Mesothelial cell of epicardium (in vitro differentiated cells): ENCODE measurements around the gene ARHGAP22. TPM values are rescaled to one million over a fixed set of nuclear protein-coding genes. Genes with fewer than 3 reads are reported as not detected.

Experiments
- DNase-seq, 2 experiments: peaks; one replicate each; pipeline ENCODE4 v3.0.0; 2021; ENCODE audit warnings: low spot score in 2 of 2; ENCODE audit not compliant: unreplicated experiment in 2 of 2
- H3K27ac Mint-ChIP-seq: 2 replicates; pipeline ENCODE4 v1.8.0; 2021; ENCODE audit warnings: mixed read lengths
- H3K27me3 Mint-ChIP-seq: 2 replicates; pipeline ENCODE4 v1.8.0; 2021; ENCODE audit warnings: low read depth, mixed read lengths
- H3K36me3 Mint-ChIP-seq: 2 replicates; pipeline ENCODE4 v1.8.0; 2021; ENCODE audit warnings: mixed read lengths
- H3K4me1 Mint-ChIP-seq: 2 replicates; pipeline ENCODE4 v1.8.0; 2021; ENCODE audit warnings: mixed read lengths
- H3K4me3 Mint-ChIP-seq: 2 replicates; pipeline ENCODE4 v1.8.0; 2021; ENCODE audit warnings: mild to moderate bottlenecking, moderate library complexity, mixed read lengths
- H3K9me3 Mint-ChIP-seq: 2 replicates; pipeline ENCODE4 v1.8.0; 2021; ENCODE audit warnings: mixed read lengths
- CTCF ChIP-seq: fragments of 200-600 bp; sonication (generic); IDR thresholded peaks from one replicate; pipeline ENCODE4 v1.5.0; 2021; ENCODE audit warnings: antibody characterized with exemption; ENCODE audit not compliant: unreplicated experiment
- total RNA-seq: library from RNA; stranded (reverse); gene quantifications from 3 replicates; pipeline ENCODE4 v1.2.1, GENCODE V29; 2021

Gene ARHGAP22
- total RNA-seq, 1 donor from 2014 or later, result 2.9 TPM

GRCh38 chr10:48494611-48495010, 110.3 kb downstream of the ARHGAP22 start:
- H3K9me3 Mint-ChIP-seq, result no peaks in the 10 kb centered on the region
- no peak overlapping the region for H3K27ac Mint-ChIP-seq
- no peak overlapping the region for H3K4me3 Mint-ChIP-seq

GRCh38 chr10:48494073-48494472, 110.8 kb downstream of the ARHGAP22 start:
- TF ChIP-seq CTCF, result no peak
- no peaks in the 10 kb centered on the region for H3K27me3 Mint-ChIP-seq
- no peak for DNase-seq
- no peaks in the 10 kb centered on the region for H3K9me3 Mint-ChIP-seq
- H3K4me3 Mint-ChIP-seq, result no peak overlapping the region
- H3K27ac Mint-ChIP-seq, result no peak overlapping the region
- H3K36me3 Mint-ChIP-seq, result no peaks in the 10 kb centered on the region
- peaks cover 21% of the 10 kb centered on the region for H3K4me1 Mint-ChIP-seq

More at GRCh38 chr10:48494611-48495010, 110.3 kb downstream of the ARHGAP22 start:
- no peak for TF ChIP-seq CTCF
- Mint-ChIP-seq H3K27me3 (no peaks in the 10 kb centered on the region), H3K4me1 (peaks cover 21% of the 10 kb centered on the region), H3K36me3 (no peaks in the 10 kb centered on the region)
- no peak for DNase-seq

- Mint-ChIP-seq H3K4me1 (peaks cover 21% of the 10 kb centered on the region), H3K27ac (no peak overlapping the region), H3K27me3 (no peaks in the 10 kb centered on the region), H3K4me3 (no peak overlapping the region), H3K9me3 (no peaks in the 10 kb centered on the region), H3K36me3 (no peaks in the 10 kb centered on the region)
- no peak for TF ChIP-seq CTCF
- no peak for DNase-seq
Observed at GRCh38 chr10:48493083-48493871, 111.6 kb downstream of the ARHGAP22 start.

GRCh38 chr10:48492201-48492600, 112.7 kb downstream of the ARHGAP22 start:
- Mint-ChIP-seq H3K27ac (no peak overlapping the region), H3K27me3 (no peaks in the 10 kb centered on the region), H3K4me3 (no peak overlapping the region), H3K36me3 (no peaks in the 10 kb centered on the region), H3K9me3 (peaks cover 3% of the 10 kb centered on the region), H3K4me1 (peaks cover 17% of the 10 kb centered on the region)
- DNase-seq, result no peak
- no peak for TF ChIP-seq CTCF

- Mint-ChIP-seq H3K4me3 (no peak overlapping the region), H3K27me3 (no peaks in the 10 kb centered on the region), H3K4me1 (peaks cover 13% of the 10 kb centered on the region), H3K9me3 (peaks cover 9% of the 10 kb centered on the region), H3K36me3 (no peaks in the 10 kb centered on the region), H3K27ac (no peak overlapping the region)
- no peak for DNase-seq
- no peak for TF ChIP-seq CTCF
Observed at GRCh38 chr10:48491392-48492139, 113.3 kb downstream of the ARHGAP22 start.
